GM21528 (cell line): ENCODE measurements around the gene CARMIL1.
"Not testable (repeated sequence)": the region's sequence is repeated elsewhere in the genome, so short reads cannot be mapped to it uniquely, and the experiment has no call there.

Experiments
- ATAC-seq: cut with Tn5 transposase; IDR thresholded peaks from one replicate; pipeline ENCODE4 v1.9.1; 2021; ENCODE audit warnings: mild to moderate bottlenecking, moderate library complexity; ENCODE audit not compliant: unreplicated experiment, low FRiP score

Gene CARMIL1

GRCh38 chr6:25542984-25543910 is 264.1 kb downstream of the CARMIL1 start:
- ATAC-seq: no peak

GRCh38 chr6:25544833-25545232 is 265.7 kb downstream of the CARMIL1 start:
- no peak for ATAC-seq

- ATAC-seq: no peak
Observed at GRCh38 chr6:25547797-25548196, 268.6 kb downstream of the CARMIL1 start.

- ATAC-seq: no peak
Observed at GRCh38 chr6:25548451-25548850, 269.3 kb downstream of the CARMIL1 start.

GRCh38 chr6:25550631-25551030 is 271.5 kb downstream of the CARMIL1 start:
- ATAC-seq: no peak

GRCh38 chr6:25553502-25553901 is 274.3 kb downstream of the CARMIL1 start:
- no peak for ATAC-seq

GRCh38 chr6:25555188-25555587 is 276.0 kb downstream of the CARMIL1 start:
- no peak for ATAC-seq

GRCh38 chr6:25556516-25556915 is 277.3 kb downstream of the CARMIL1 start:
- ATAC-seq: no peak

GRCh38 chr6:25558155-25558817 is 279.1 kb downstream of the CARMIL1 start:
- no peak for ATAC-seq

GRCh38 chr6:25560865-25561264 is 281.7 kb downstream of the CARMIL1 start:
- no peak for ATAC-seq

- ATAC-seq: no peak
Observed at GRCh38 chr6:25564943-25565342, 285.8 kb downstream of the CARMIL1 start.

- ATAC-seq: no peak
Observed at GRCh38 chr6:25570578-25570977, 291.4 kb downstream of the CARMIL1 start.

GRCh38 chr6:25576919-25577318 is 297.7 kb downstream of the CARMIL1 start:
- ATAC-seq: no peak

- no peak for ATAC-seq
Observed at GRCh38 chr6:25578538-25578937, 299.4 kb downstream of the CARMIL1 start.

GRCh38 chr6:25579391-25579883 is 300.3 kb downstream of the CARMIL1 start:
- no peak for ATAC-seq

GRCh38 chr6:25579902-25580495 is 300.8 kb downstream of the CARMIL1 start:
- ATAC-seq: no peak

- ATAC-seq: no peak
Observed at GRCh38 chr6:25582101-25582500, 302.9 kb downstream of the CARMIL1 start.

- no peak for ATAC-seq
Observed at GRCh38 chr6:25583099-25583498, 303.9 kb downstream of the CARMIL1 start.

GRCh38 chr6:25583906-25584305 is 304.7 kb downstream of the CARMIL1 start:
- ATAC-seq: no peak

- no peak for ATAC-seq
Observed at GRCh38 chr6:25585225-25585624, 306.1 kb downstream of the CARMIL1 start.

- not testable (repeated sequence) for ATAC-seq
Observed at GRCh38 chr6:25586119-25586518, 306.9 kb downstream of the CARMIL1 start.
